HFF-Myc (cell line): Measurements from ENCODE around the gene METTL9.
"Not testable (repeated sequence)": the region's sequence is repeated elsewhere in the genome, so short reads cannot be mapped to it uniquely, and the experiment has no call there.

Experiments
- DNase-seq: peaks from one replicate; pipeline ENCODE4 v3.0.0-alpha.2; 2011; ENCODE audit warnings: low read depth; ENCODE audit errors: extremely low read depth
- H3K4me3 ChIP-seq: replicated peaks from 2 replicates; pipeline ENCODE4 v1.5.1; 2011; ENCODE audit warnings: low read depth, mild to moderate bottlenecking, control low read depth, low read length
- CTCF ChIP-seq: IDR thresholded peaks from 2 replicates; pipeline ENCODE4 v1.5.1; 2012; ENCODE audit warnings: mild to moderate bottlenecking, low read depth, low read length, control low read depth; ENCODE audit errors: missing control alignments

The METTL9 gene

GRCh38 chr16:21599122-21600030 lies at the start of gene METTL9:
METTL9 (plus strand) TSS chr16:21599577; CDS start chr16:21599734, 157 bp downstream.
- TF ChIP-seq CTCF: no peak
- DNase-seq: peak; percentile 76
- peak within 1 kb of the TSS; percentile 85 for H3K4me3 ChIP-seq

GRCh38 chr16:21549975-21550374 lies 49.4 kb upstream of the METTL9 start:
- not testable (repeated sequence) for H3K4me3 ChIP-seq, DNase-seq

GRCh38 chr16:21550435-21550834 lies 48.9 kb upstream of the METTL9 start:
- not testable (repeated sequence) for DNase-seq, H3K4me3 ChIP-seq

GRCh38 chr16:21551076-21551475 lies 48.3 kb upstream of the METTL9 start:
- not testable (repeated sequence) for H3K4me3 ChIP-seq, DNase-seq

- not testable (repeated sequence) for DNase-seq, H3K4me3 ChIP-seq
Measured at GRCh38 chr16:21551600-21551999, 47.8 kb upstream of the METTL9 start.

- H3K4me3 ChIP-seq, DNase-seq: not testable (repeated sequence)
Measured at GRCh38 chr16:21553481-21554296, 45.7 kb upstream of the METTL9 start.

GRCh38 chr16:21554795-21555585 lies 44.4 kb upstream of the METTL9 start:
- peak; percentile 99 for TF ChIP-seq CTCF
- DNase-seq: peak; percentile 35
- no peak overlapping the region for H3K4me3 ChIP-seq

- DNase-seq, H3K4me3 ChIP-seq: not testable (repeated sequence)
Measured at GRCh38 chr16:21555621-21556020, 43.8 kb upstream of the METTL9 start.

GRCh38 chr16:21556026-21556595 lies 43.3 kb upstream of the METTL9 start:
- not testable (repeated sequence) for H3K4me3 ChIP-seq, DNase-seq

- H3K4me3 ChIP-seq, DNase-seq: not testable (repeated sequence)
Measured at GRCh38 chr16:21556651-21557241, 42.6 kb upstream of the METTL9 start.
